ENCODE measurements around the gene DAP.
"Not testable (repeated sequence)": the region's sequence is repeated elsewhere in the genome, so short reads cannot be mapped to it uniquely, and the experiment has no call there.

Gene DAP

GRCh38 chr5:10649666-10650380 is 111.2 kb downstream of the DAP start:
- no peak for DNase-seq

GRCh38 chr5:10648806-10649665 is 112.0 kb downstream of the DAP start:
- no peak for DNase-seq

- DNase-seq, result no peak
These were observed 113.4 kb downstream of the DAP start for GRCh38 chr5:10647640-10648039.

- DNase-seq, result no peak
These were observed 115.4 kb downstream of the DAP start for GRCh38 chr5:10645671-10646070.

GRCh38 chr5:10645146-10645545 is 115.9 kb downstream of the DAP start:
- no peak for DNase-seq

GRCh38 chr5:10644192-10644591 is 116.8 kb downstream of the DAP start:
- DNase-seq, result no peak

GRCh38 chr5:10642367-10642766 is 118.7 kb downstream of the DAP start:
- no peak for DNase-seq

GRCh38 chr5:10639846-10640368 is 121.1 kb downstream of the DAP start:
- DNase-seq, result no peak

GRCh38 chr5:10638723-10639122 is 122.3 kb downstream of the DAP start:
- not testable (repeated sequence) for DNase-seq

GRCh38 chr5:10637944-10638343 is 123.1 kb downstream of the DAP start:
- no peak for DNase-seq

- no peak for DNase-seq
These were observed 124.5 kb downstream of the DAP start for GRCh38 chr5:10636363-10637142.

GRCh38 chr5:10635867-10636350 is 125.1 kb downstream of the DAP start:
- DNase-seq, result no peak

GRCh38 chr5:10635257-10635866 is 125.7 kb downstream of the DAP start:
- DNase-seq, result peak; percentile 55

- DNase-seq, result no peak
These were observed 126.5 kb downstream of the DAP start for GRCh38 chr5:10634562-10634961.

GRCh38 chr5:10634050-10634449 is 127.0 kb downstream of the DAP start:
- no peak for DNase-seq

- no peak for DNase-seq
These were observed 127.6 kb downstream of the DAP start for GRCh38 chr5:10633271-10634049.

GRCh38 chr5:10632110-10632761 is 128.8 kb downstream of the DAP start:
- no peak for DNase-seq

GRCh38 chr5:10631316-10631996 is 129.6 kb downstream of the DAP start:
- DNase-seq, result no peak

- DNase-seq, result not testable (repeated sequence)
These were observed 130.3 kb downstream of the DAP start for GRCh38 chr5:10630744-10631143.

GRCh38 chr5:10630126-10630525 is 130.9 kb downstream of the DAP start:
- DNase-seq, result no peak

GRCh38 chr5:10629682-10630081 is 131.4 kb downstream of the DAP start:
- DNase-seq, result no peak

All from CD4-positive, alpha-beta T cell treated with Interleukin-6 for 4 hours (primary cell).